GM12878 (cell line): ENCODE results near the gene DPF3. TPM values are rescaled to one million over a fixed set of nuclear protein-coding genes. Genes with fewer than 3 reads are reported as not detected.

Experiments used
- ATF7 ChIP-seq: fragments of 450-650 bp; IDR thresholded peaks from 2 replicates; pipeline ENCODE4 v1.6.1; 2016; ENCODE audit warnings: low read depth, mild to moderate bottlenecking
- BRCA1 ChIP-seq: IDR thresholded peaks from 2 replicates; pipeline ENCODE4 v1.6.1; 2011; ENCODE audit warnings: low read depth, low read length, improper control_type of control experiment
- CHD2 ChIP-seq: IDR thresholded peaks from 2 replicates; pipeline ENCODE4 v1.6.1; 2011; ENCODE audit warnings: low read depth, low read length, improper control_type of control experiment, borderline replicate concordance
- CUX1 ChIP-seq: IDR thresholded peaks from 2 replicates; pipeline ENCODE4 v1.6.1; 2012; ENCODE audit warnings: improper control_type of control experiment, low read depth, low read length; ENCODE audit not compliant: insufficient replicate concordance
- E2F8 ChIP-seq: fragments of 450-650 bp; IDR thresholded peaks from 2 replicates; pipeline ENCODE4 v1.6.1; 2018; ENCODE audit warnings: mild to moderate bottlenecking, low read depth, moderate library complexity; ENCODE audit not compliant: partially characterized antibody
- E4F1 ChIP-seq: fragments of 450-650 bp; IDR thresholded peaks from 2 replicates; pipeline ENCODE4 v1.6.1; 2018; ENCODE audit warnings: borderline replicate concordance, mild to moderate bottlenecking; ENCODE audit not compliant: partially characterized antibody
- EZH2 ChIP-seq: IDR thresholded peaks from 2 replicates; pipeline ENCODE4 v1.6.1; 2012; ENCODE audit warnings: low read depth, mild to moderate bottlenecking, control low read depth, inconsistent platforms, low read length, borderline replicate concordance; ENCODE audit not compliant: control insufficient read depth
- IRF3 ChIP-seq: fragments of 450-650 bp; IDR thresholded peaks from 2 replicates; pipeline ENCODE4 v1.6.1; 2014; ENCODE audit warnings: mild to moderate bottlenecking
- KAT2A ChIP-seq: conservative IDR thresholded peaks from 2 replicates; pipeline ENCODE4 v1.6.1; 2011; ENCODE audit warnings: low read depth, low read length; ENCODE audit not compliant: control insufficient read depth
- NRF1 ChIP-seq: conservative IDR thresholded peaks from 2 replicates; pipeline ENCODE4 v1.6.1; 2011; ENCODE audit warnings: mild to moderate bottlenecking, low read depth, low read length, improper control_type of control experiment
- RBBP5 ChIP-seq: fragments of 200-600 bp; sonication (generic); conservative IDR thresholded peaks from 2 replicates; pipeline ENCODE4 v1.6.1; 2016
- RELA ChIP-seq: fragments of 450-650 bp; IDR thresholded peaks from 2 replicates; pipeline ENCODE4 v1.8.0; 2014; ENCODE audit warnings: borderline replicate concordance; ENCODE audit not compliant: partially characterized antibody
- SKIL ChIP-seq: fragments of 450-650 bp; IDR thresholded peaks from 2 replicates; pipeline ENCODE4 v1.6.1; 2017; ENCODE audit warnings: mild to moderate bottlenecking, low read depth, inconsistent platforms; ENCODE audit not compliant: poor library complexity, severe bottlenecking
- SMC3 ChIP-seq: IDR thresholded peaks from 2 replicates; pipeline ENCODE4 v1.6.1; 2011; ENCODE audit warnings: low read length, improper control_type of control experiment, borderline replicate concordance
- TBL1XR1 ChIP-seq: IDR thresholded peaks from 2 replicates; pipeline ENCODE4 v1.6.1; 2012; ENCODE audit warnings: low read depth, low read length, improper control_type of control experiment
- TCF3 ChIP-seq: IDR thresholded peaks from 2 replicates; pipeline ENCODE4 v1.6.1; 2012; ENCODE audit warnings: low read depth, mild to moderate bottlenecking, low read length, borderline replicate concordance; ENCODE audit not compliant: insufficient read depth
- polyA plus RNA-seq, 11 experiments: library from polyadenylated mRNA; depleted of rRNA in 4 of 11; unstranded in 6 of 11; stranded (reverse) in 5 of 11; fragments of >200 nt; fragmentation: Nextera tagmentation in 4 of 11; fragmentation: Illumina TruSeq in 1 of 11; extraction: Ambion mirVana in 4 of 11; extraction: Trizol in 1 of 11; gene quantifications; 1 replicate in 1 of 11; 2 replicates in 10 of 11; pipeline versions ENCODE4 v1.2.1 to v1.2.3, GENCODE V29; 2011 to 2016; ENCODE audit warnings: inconsistent platforms in 2 of 11, missing spikeins in 2 of 11, low read depth in 1 of 11
- total RNA-seq, 4 experiments: library from RNA; depleted of rRNA in 3 of 4; stranded (reverse); fragments of >200 nt in 3 of 4; fragmentation: Illumina TruSeq in 1 of 4; extraction: Trizol in 1 of 4; gene quantifications; 2 replicates each; pipeline versions ENCODE4 v1.2.1 to v1.2.3, GENCODE V29; 2013 to 2021

Gene DPF3
- total and polyA plus RNA-seq, 10 of the 15 experiments (the other 5 are each of a cell fraction or from before 2014, with no cell fraction given) = 0.69 to 8.0 (median 2.2) TPM

GRCh38 chr14:72714094-72714493 lies 179.8 kb downstream of the DPF3 start (continued):
- TF ChIP-seq CUX1 = no peak
- no peak for TF ChIP-seq RELA
- no peak for TF ChIP-seq E2F8
- TF ChIP-seq ATF7 = 0 out of 2 replicates have a peak, but pooled peaks have one; percentile 35
- TF ChIP-seq CHD2 = peak; percentile 49; the same call in 1 of the 2 replicates
- no peak for TF ChIP-seq NRF1
- peak; percentile 72 for TF ChIP-seq SKIL
- TF ChIP-seq TCF3 = peak; percentile 79; the same call in 1 of the 2 replicates
- TF ChIP-seq IRF3 = no peak
- TF ChIP-seq RBBP5 = no peak
- TF ChIP-seq BRCA1 = no peak
- peak; percentile 32; the same call in 1 of the 2 replicates for TF ChIP-seq TBL1XR1
- TF ChIP-seq KAT2A = no peak
- no peak for TF ChIP-seq EZH2
- TF ChIP-seq E4F1 = no peak
- peak; percentile 18; the same call in 1 of the 2 replicates for TF ChIP-seq SMC3
